ENCODE results near the gene ADCY2. TPM values are rescaled to one million over a fixed set of nuclear protein-coding genes. Genes with fewer than 3 reads are reported as not detected.

ADCY2 gene
- total RNA-seq, 1 donor from 2014 or later: 4.5 TPM

DNA sequence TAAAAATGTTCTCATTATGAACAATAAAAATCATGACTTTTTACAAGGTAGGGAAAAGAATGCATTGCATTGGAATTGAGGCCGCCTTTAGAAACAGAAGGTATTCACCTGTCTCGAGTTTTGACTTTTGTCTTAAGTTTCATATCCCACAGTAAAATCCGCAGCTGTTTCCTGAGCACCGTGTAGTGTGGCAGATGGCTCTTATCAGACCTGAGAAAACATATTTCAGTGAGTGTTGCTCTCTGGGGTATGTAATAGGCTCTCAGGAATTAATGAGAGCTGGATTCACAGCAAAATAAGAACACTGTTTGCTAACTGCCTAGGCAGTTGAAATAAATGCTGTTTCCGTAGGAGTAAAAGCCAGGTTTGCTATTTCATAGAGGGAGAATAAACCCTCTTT lies 233.6 kb downstream of the ADCY2 start:
- H3K9me3 Mint-ChIP-seq (ENCODE audit: low read depth): no peaks in the 10 kb centered on the region
- no peaks in the 10 kb centered on the region for H3K36me3 Mint-ChIP-seq (ENCODE audit: insufficient read depth)
- no peak overlapping the region for H3K4me3 Mint-ChIP-seq (ENCODE audit: low read depth)
- TF ChIP-seq, protein P1, sequence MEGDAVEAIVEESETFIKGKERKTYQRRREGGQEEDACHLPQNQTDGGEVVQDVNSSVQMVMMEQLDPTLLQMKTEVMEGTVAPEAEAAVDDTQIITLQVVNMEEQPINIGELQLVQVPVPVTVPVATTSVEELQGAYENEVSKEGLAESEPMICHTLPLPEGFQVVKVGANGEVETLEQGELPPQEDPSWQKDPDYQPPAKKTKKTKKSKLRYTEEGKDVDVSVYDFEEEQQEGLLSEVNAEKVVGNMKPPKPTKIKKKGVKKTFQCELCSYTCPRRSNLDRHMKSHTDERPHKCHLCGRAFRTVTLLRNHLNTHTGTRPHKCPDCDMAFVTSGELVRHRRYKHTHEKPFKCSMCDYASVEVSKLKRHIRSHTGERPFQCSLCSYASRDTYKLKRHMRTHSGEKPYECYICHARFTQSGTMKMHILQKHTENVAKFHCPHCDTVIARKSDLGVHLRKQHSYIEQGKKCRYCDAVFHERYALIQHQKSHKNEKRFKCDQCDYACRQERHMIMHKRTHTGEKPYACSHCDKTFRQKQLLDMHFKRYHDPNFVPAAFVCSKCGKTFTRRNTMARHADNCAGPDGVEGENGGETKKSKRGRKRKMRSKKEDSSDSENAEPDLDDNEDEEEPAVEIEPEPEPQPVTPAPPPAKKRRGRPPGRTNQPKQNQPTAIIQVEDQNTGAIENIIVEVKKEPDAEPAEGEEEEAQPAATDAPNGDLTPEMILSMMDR (IDR thresholded peaks at IDR 0.05; ENCODE audit: unreplicated experiment): no peak
- H3K4me1 Mint-ChIP-seq (ENCODE audit: low read depth): no peaks in the 10 kb centered on the region
- no peak for DNase-seq (ENCODE audit: low spot score, unreplicated experiment)
- H3K27me3 Mint-ChIP-seq: no peaks in the 10 kb centered on the region
- H3K27ac Mint-ChIP-seq: no peak overlapping the region

- Mint-ChIP-seq H3K36me3 (ENCODE audit: insufficient read depth) (no peaks in the 10 kb centered on the region), H3K27me3 (no peaks in the 10 kb centered on the region), H3K27ac (no peak overlapping the region), H3K9me3 (ENCODE audit: low read depth) (peaks cover 7% of the 10 kb centered on the region), H3K4me3 (ENCODE audit: low read depth) (no peak overlapping the region), H3K4me1 (ENCODE audit: low read depth) (peaks cover 3% of the 10 kb centered on the region)
- no peak for DNase-seq (ENCODE audit: low spot score, unreplicated experiment)
- TF ChIP-seq, protein P1 (IDR thresholded peaks at IDR 0.05; ENCODE audit: unreplicated experiment): no peak
Measured at GRCh38 chr5:7634837-7635236, 238.9 kb downstream of the ADCY2 start.

DNA sequence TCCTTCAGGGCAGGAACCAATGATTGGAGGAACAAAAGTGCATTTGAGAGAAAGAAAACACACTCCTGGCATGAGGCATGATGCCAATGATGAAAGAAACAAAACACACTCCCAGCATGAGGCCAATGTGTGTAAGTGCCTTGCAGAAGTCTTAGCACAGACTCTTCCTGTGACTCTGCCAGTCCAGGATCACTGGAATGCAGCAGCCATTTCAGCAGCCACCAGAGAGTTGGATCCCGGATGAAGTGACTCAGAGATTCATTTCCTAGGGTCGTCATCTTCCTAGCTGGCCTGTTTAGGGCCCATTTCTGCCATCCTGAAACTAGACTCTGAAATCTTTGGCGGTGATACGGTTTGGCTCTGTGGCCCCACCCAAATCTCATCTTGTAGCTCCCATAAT lies 242.5 kb downstream of the ADCY2 start:
- Mint-ChIP-seq H3K4me1 (ENCODE audit: low read depth) (peaks cover 3% of the 10 kb centered on the region), H3K9me3 (ENCODE audit: low read depth) (peaks cover 10% of the 10 kb centered on the region), H3K27me3 (no peaks in the 10 kb centered on the region), H3K36me3 (ENCODE audit: insufficient read depth) (no peaks in the 10 kb centered on the region), H3K4me3 (ENCODE audit: low read depth) (no peak overlapping the region), H3K27ac (no peak overlapping the region)
- DNase-seq (ENCODE audit: low spot score, unreplicated experiment): no peak
- TF ChIP-seq, protein P1 (IDR thresholded peaks at IDR 0.05; ENCODE audit: unreplicated experiment): no peak

- H3K4me3 Mint-ChIP-seq (ENCODE audit: low read depth): no peak overlapping the region
- H3K4me1 Mint-ChIP-seq (ENCODE audit: low read depth): peaks cover 3% of the 10 kb centered on the region
- H3K27ac Mint-ChIP-seq: no peak overlapping the region
- no peak for DNase-seq (ENCODE audit: low spot score, unreplicated experiment)
- TF ChIP-seq, protein P1 (IDR thresholded peaks at IDR 0.05; ENCODE audit: unreplicated experiment): no peak
- H3K27me3 Mint-ChIP-seq: no peaks in the 10 kb centered on the region
- H3K9me3 Mint-ChIP-seq (ENCODE audit: low read depth): peaks cover 10% of the 10 kb centered on the region
- H3K36me3 Mint-ChIP-seq (ENCODE audit: insufficient read depth): no peaks in the 10 kb centered on the region
Measured at GRCh38 chr5:7642029-7642428, 246.1 kb downstream of the ADCY2 start.

- Mint-ChIP-seq H3K36me3 (ENCODE audit: insufficient read depth) (no peaks in the 10 kb centered on the region), H3K4me1 (ENCODE audit: low read depth) (no peaks in the 10 kb centered on the region), H3K27ac (no peak overlapping the region), H3K4me3 (ENCODE audit: low read depth) (no peak overlapping the region), H3K9me3 (ENCODE audit: low read depth) (peaks cover 3% of the 10 kb centered on the region), H3K27me3 (peaks cover under 1% of the 10 kb centered on the region)
- no peak for DNase-seq (ENCODE audit: low spot score, unreplicated experiment)
- TF ChIP-seq, protein P1 (IDR thresholded peaks at IDR 0.05; ENCODE audit: unreplicated experiment): no peak
Measured at GRCh38 chr5:7644723-7645122, 248.8 kb downstream of the ADCY2 start.
